ENCODE measurements around the gene SPOCK1.

Gene SPOCK1

GRCh38 chr5:137215780-137216179 lies 283.3 kb downstream of the SPOCK1 start:
- DNase-seq: no peak

- no peak for DNase-seq
Measured at GRCh38 chr5:137215261-137215660, 283.9 kb downstream of the SPOCK1 start.

GRCh38 chr5:137214446-137215189 lies 284.5 kb downstream of the SPOCK1 start:
- DNase-seq: no peak

GRCh38 chr5:137212471-137212870 lies 286.7 kb downstream of the SPOCK1 start:
- no peak for DNase-seq

- no peak for DNase-seq
Measured at GRCh38 chr5:137209232-137209809, 289.8 kb downstream of the SPOCK1 start.

- no peak for DNase-seq
Measured at GRCh38 chr5:137207023-137207760, 291.9 kb downstream of the SPOCK1 start.

GRCh38 chr5:137206030-137206715 lies 293.0 kb downstream of the SPOCK1 start:
- no peak for DNase-seq

GRCh38 chr5:137205231-137206027 lies 293.7 kb downstream of the SPOCK1 start:
- DNase-seq: no peak

- no peak for DNase-seq
Measured at GRCh38 chr5:137203011-137203632, 296.0 kb downstream of the SPOCK1 start.

- DNase-seq: no peak
Measured at GRCh38 chr5:137201876-137202275, 297.2 kb downstream of the SPOCK1 start.

GRCh38 chr5:137200906-137201700 lies 298.0 kb downstream of the SPOCK1 start:
- no peak for DNase-seq

GRCh38 chr5:137199966-137200365 lies 299.2 kb downstream of the SPOCK1 start:
- DNase-seq: no peak

- no peak for DNase-seq
Measured at GRCh38 chr5:137199201-137199600, 299.9 kb downstream of the SPOCK1 start.

- no peak for DNase-seq
Measured at GRCh38 chr5:137195483-137195882, 303.6 kb downstream of the SPOCK1 start.

- DNase-seq: no peak
Measured at GRCh38 chr5:137194300-137194699, 304.8 kb downstream of the SPOCK1 start.

GRCh38 chr5:137192293-137192743 lies 306.8 kb downstream of the SPOCK1 start:
- DNase-seq: no peak

GRCh38 chr5:137191179-137191578 lies 307.9 kb downstream of the SPOCK1 start:
- DNase-seq: no peak

- DNase-seq: no peak
Measured at GRCh38 chr5:137190441-137190840, 308.7 kb downstream of the SPOCK1 start.

- DNase-seq: no peak
Measured at GRCh38 chr5:137190031-137190430, 309.1 kb downstream of the SPOCK1 start.

GRCh38 chr5:137188566-137188965 lies 310.6 kb downstream of the SPOCK1 start:
- DNase-seq: no peak
